GM21529 (cell line): ENCODE data around the gene ZNF761.
"Not testable (repeated sequence)": the region's sequence is repeated elsewhere in the genome, so short reads cannot be mapped to it uniquely, and the experiment has no call there.

Experiments
- ATAC-seq: cut with Tn5 transposase; IDR thresholded peaks from one replicate; pipeline ENCODE4 v1.9.1; 2021; ENCODE audit not compliant: unreplicated experiment

ZNF761 gene

DNA sequence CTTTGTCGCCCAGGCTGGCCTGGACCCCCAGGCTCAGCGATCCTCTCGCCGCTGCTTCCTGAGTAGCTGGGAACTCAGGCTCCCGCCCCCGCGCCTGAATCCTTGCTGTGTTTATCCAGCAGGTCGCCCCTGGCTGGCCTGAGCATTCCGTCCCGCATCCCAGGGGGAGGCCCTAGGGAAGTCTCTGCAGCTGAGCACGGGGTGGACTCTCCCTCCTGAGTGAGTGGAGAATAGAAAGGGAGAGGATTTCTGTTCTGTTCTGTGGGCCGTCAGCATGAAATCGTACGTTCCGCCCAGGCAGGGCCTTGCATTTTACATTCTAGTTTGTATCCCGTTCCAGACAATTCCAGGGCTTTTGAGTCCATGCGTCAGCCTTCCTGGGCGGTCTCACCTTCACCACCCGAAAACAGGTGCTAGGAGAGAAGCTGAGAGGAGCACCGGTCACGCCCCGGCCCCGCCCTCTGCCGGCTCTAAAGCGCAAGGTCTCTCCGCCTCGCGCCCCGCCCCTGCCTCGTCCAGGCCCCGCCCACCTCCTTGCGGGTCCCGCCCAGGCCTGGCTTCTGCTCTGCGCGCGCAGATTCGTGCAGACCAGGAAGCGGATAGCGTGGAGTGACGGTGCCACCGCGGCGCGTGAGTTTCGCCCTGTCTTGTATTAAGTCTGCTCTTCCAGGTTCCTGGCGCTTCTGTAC lies at the start of gene ZNF761:
Gene ZNF761 (plus strand): TSS at position 586 of the 689 bp plus-strand sequence. CDS start 15,285 bp downstream, outside the sequence.
- peak; percentile 96 for ATAC-seq

DNA sequence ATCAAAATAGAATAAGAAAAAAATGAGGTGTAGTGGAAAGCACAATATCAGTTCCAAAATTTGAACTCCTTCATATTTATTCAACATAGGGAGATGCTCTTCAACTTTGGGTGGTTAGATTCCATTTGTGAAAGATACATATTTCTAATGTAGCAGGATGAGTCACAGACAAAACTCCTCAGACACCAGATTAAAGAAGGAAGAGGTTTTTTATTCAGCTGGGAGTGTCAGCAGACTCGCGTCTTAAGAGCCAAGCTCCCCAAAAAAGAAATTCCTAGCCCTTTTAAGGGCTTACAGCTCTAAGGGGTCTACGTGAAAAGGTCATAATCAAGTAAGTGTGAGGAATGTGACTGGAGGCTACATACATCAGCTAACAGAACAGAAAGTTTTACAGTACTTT lies 43.6 kb upstream of the ZNF761 start:
- no peak for ATAC-seq

DNA sequence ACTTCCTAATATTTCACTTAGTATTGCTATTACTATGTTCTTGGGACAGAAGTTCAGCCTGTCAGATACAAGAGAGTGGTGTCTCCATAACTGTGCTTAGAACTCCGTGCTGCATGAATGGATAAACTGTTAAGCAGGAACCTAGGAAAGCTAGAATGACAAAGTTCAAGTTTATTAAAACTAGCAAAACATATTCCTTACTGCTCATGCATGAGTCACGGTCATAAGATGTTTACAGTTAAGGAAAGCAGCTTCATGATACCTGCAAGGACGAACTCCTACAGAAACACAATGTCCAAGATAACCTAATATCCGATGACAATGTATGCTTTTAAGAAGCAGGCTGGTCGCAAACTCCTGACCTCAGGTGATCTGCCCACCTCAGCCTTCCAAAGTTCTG lies 42.9 kb upstream of the ZNF761 start:
- ATAC-seq: no peak

DNA sequence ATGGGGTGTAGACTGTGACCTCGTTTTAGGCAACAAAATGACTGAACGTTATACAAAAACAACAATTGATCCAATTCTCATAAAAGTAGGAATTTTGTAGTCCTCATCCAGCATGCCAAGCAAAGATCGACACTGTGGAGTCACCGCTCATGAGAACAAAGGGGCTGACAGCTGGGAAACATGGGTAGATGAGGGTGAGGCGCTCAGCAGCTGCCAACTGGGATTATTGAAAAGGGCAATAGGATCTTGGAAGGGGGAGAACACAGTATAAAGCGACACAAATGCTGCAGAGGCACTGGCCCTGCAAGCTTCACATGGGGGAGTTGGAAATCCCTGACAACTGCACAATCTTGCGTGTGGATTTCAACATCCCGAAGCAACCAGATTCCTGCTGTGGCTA lies 42.2 kb upstream of the ZNF761 start:
- ATAC-seq: no peak

DNA sequence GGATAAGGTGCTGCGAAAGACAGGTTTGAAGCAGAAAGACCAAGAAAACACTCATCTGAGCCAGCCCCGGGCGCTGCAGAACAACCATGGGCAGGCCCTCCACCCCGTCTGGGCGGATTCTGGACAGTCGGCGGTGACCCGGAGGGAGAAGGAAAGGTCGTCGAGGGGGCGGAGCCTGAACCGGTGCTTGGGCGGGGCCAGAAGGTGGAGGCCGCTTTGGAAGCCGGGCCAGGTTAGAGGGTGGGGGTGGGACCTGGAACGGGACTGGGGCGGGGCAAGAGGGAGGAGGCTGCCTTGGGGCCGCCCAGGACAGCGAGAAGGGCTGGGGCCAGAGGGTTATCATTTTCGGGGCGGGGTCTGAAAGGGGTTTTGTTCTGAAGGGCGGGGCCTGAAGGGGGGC lies 41.8 kb upstream of the ZNF761 start:
- no peak for ATAC-seq

DNA sequence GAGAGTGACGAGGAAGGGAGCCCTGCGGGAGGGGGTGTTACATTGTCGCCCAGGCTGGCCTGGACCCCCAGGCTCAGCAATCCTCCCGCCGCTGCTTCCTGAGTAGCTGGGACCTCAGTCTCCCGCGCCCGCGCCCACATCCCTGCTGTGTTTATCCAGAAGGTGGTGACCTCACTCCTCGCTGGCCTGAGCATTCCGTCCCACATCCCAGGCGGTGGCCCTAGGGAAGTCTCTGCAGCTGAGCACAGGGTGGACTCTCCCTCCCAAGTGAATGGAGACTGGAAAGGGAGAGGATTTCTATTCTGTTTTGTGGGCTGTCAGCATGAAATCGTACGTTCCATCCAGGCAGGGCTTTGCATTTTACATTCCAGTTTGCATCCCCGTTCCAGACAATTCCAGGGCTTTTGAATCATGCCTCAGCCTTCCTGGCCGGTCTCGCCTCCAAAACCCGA lies 37.2 kb upstream of the ZNF761 start:
- no peak for ATAC-seq

DNA sequence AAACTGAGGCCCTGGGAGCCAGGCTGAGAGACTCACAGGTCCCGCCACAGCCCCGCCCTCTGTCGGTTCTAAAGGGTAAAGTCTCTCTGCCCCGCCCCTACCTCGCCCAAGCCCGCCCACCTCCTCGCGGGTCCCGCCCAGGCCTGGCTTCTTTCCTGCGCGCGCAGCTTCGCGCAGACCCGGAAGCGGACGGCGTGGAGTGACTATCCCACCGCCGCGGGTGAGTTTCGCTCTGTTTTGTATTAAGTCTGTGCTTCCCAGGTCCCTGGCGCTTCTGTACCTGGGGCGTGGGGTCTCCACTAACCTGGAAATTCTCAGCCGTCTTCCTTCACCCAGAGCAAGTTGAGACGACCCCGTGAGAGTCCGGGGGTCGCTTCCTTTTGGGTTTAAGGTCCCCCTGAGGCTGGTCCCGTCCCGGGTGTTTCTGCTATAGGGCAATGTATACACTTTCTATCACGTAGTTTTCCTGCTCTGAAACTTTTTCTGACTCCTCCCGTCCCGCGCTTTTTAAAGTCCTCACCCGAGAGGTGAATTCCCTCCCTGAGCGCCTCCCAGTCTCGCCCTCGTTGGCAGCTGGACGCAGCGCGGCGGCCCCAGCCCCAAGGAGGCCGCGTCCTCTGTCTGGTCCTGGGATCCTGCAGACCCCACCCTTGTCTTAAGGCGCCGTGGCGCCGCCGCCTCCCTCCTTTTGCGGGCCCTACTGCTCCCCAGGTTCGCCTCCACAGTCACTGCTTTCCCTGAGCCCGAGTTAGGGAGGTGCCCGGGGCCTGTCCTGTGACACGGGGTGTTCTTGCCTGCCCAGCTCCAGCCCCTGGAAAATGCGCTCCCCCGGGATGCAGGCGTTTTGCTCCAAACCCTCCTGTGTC lies 36.6 kb upstream of the ZNF761 start, which contains the start of gene ZNF765:
Gene ZNF765 (plus strand): TSS at position 176 of the 866 bp plus-strand sequence. CDS start 2,867 bp downstream, outside the sequence.
- ATAC-seq: peak; percentile 92

DNA sequence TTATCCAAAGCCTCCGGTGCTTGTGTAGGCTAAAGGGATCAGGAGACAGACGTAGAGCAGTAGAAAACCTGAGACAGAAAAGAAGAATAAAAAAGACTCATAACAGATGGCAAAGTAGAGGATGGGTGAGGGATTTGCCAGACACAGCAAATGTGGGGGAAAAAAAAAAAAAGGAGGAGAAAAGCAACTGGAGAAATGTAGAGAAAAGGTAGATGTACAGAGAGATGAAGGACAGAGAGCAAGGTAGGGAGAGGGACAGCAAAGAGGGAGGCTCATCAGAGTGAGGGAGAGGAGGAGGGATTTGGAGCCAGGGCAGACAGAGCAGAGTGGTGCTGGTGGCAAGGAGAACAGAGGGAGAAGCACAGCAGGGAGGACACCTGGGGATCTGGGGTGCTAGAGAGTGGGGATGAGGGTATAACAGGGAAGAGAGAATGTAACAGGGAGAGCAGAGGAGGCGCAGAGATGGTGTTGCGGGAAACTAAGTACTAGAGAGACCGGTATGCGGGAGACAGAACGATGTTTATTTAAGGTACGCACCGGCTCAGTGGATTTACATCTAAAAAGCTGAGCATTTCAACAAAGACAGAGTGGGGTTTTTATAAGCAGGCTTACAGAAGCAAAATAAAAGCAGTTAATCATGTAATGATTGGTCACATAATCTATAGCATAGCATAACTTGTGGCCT lies 35.8 kb upstream of the ZNF761 start:
- not testable (repeated sequence) for ATAC-seq

DNA sequence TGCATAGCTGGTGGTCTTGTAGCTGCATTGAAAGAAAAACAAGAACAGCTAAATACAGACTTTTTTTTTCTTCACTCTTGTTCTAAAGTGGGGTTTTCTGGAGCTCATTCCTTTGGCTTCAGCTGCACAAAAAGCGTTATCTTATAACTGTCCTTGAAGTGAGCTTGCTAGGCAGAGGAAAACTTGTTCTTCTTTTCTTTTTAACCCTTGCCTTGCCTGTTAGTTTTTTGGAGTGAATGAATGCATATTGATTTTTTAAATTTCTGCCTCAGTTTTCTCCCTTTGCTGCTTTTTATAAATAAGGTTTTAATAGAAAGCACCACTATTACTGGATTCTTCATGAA lies 35.3 kb upstream of the ZNF761 start:
- no peak for ATAC-seq

DNA sequence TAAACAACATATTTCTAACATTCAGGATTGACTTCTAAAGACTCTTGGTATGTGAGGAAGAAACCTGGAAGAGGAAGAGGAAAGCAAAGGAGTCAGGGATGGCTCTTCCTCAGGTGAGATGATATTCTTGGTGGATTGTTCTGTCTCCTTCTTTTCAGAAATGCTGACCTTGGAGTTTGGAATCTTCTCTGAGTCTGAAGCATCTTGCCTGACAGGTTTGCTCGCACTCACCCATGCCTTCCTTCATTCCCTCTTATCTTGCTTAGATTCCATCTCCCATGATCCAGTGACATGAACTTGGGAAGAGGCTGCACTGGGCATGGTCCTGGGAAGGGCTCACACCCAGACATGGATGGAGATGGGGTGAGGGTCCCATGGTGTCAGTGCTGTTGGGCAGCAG lies 33.9 kb upstream of the ZNF761 start:
- not testable (repeated sequence) for ATAC-seq

DNA sequence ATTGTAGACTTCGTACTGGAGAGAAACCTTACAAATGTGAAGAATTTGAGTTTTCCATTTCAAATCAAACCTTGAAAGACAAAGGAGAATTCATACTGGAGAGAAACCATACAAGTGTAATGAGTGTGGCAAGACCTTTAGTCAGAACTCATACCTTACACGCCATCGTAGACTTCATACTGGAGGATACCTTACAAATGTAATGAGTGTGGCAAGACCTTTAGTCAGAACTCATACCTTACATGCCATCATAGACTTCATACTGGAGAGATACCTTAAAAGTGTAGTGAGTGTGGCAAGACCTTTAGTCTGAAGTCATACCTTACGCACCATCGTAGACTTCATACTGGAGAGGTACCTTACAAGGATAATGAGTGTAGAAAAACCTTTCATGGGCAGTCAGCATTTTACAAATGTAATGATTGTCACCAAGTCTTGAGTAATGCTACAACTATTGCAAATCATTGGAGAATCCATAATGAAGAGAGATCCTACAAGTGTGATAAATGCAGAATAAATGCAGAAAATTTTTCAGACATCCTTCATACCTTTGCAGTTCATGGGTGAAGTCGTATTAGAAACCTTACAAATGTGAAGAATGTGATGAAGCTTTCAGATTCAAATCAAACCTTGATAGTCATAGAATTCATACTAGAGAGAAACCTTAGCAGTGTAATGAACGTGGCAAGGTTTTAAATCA lies 22.1 kb upstream of the ZNF761 start:
- ATAC-seq: no peak

DNA sequence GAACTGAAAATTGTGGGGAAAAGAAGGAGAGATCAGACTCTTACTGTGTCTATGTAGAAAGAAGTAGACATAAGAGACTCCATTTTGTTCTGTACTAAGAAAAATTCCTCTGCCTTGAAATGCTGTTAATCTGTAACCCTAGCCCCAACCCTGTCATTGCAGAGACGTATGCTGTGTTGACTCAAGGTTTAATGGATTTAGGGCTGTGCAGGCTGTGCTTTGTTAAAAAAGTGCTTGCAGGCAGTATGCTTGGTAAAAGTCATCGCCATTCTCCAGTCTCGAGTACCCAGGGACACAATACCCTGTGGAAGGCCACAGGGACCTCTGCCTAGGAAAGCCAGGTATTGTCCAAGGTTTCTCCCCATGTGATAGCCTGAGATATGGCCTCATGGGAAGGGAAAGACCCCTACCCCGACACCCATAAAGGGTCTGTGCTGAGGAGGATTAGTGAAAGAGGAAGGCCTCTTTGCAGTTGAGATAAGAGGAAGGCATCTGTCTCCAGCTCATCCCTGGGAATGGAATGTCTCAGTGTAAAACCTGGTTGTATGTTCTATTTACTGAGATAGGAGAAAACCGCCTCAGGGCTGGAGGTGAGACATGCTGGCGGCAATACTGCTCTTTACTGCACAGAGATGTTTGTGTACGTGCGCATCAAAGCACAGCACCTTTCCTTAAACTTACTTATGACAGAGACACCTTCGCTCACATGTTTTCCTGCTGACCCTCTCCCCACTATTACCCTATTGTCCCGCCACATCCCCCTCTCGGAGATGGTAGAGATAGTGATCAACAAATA lies 11.1 kb upstream of the ZNF761 start:
- ATAC-seq: not testable (repeated sequence)

DNA sequence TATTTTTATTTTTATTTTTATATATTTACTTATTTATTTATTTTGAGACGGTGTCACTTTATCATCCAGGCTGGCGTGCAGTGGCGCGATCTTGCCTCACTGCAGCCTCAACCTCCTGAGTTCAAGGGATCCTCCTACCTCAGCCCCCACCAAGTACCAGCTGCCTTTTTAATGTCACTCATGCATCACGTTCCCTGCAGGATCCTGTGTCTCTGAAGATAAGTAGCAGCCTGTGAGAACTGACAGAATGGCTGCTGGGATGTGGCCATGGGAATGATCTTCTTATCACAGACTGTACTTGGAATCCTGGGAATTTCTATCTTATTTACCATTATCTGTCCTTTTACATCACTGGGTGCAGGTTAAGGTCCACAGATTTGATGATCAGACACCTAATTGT lies 9.2 kb upstream of the ZNF761 start:
- no peak for ATAC-seq

DNA sequence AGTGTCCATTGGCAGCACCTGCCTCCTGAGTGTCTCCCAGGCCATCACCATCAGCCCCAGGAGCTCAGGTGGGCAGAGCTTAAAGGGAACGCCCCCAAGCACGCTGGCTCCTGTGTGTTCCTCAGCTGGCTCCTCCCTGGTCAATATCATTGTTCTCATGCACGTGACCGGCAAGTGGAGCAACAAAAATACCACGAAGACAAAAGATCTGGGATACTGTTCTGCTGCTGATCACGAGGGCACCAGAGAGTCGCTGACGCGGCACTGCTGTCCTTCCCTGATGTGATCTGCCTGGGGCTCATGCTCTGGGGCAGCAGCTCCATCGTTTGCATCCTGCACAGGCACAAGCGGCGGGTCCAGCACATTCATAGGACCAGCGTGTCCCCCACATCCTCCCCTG lies 8.7 kb upstream of the ZNF761 start:
- not testable (repeated sequence) for ATAC-seq

DNA sequence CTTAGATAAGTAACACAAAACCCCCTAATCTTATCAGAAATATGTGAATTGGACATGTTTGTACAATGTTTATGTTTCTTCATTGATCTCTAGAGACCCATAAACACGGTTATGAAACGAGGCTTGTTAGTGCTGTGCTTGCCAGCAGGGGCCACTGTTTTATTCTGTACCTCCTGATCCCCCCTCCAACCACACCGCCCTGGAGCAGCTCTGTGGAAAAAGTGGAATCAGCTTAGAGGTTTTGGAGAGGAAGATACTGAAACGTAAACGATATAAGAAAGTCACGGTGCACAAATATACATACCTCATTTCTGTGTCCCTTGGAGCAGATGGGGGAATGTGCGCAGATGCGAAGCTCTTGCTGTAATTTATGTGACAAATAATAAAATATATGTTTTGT lies 8.1 kb upstream of the ZNF761 start:
- not testable (repeated sequence) for ATAC-seq

DNA sequence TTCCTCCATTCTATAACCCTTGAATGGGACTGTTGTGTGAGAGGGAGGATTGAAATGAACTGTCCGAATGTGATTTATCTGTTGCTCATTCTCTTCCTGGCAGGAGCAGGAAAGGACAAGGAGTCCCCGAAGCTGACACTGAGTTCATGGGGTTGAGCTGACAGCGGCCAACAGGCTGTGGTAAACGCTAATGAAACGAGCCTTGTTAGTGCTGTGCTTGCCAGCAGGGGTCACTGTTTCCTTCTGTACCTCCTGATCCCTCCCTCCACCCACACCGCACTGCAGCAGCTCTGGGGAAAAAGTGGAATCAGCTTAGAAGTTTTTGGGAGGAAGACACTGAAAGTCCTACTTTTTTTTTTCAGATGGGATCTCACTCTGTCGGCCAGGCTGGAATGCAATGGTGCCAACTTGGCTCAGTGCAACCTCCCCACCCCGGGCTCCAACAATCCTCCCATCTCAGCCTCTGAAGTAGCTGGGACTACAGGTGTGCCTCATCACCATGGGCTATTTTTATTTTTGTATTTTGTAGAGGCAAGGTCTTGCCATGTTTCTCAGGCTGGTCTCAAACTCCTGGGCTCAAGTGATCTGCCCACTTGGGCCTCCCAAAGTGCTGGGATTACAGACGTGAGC lies 6.7 kb upstream of the ZNF761 start:
- ATAC-seq: no peak

DNA sequence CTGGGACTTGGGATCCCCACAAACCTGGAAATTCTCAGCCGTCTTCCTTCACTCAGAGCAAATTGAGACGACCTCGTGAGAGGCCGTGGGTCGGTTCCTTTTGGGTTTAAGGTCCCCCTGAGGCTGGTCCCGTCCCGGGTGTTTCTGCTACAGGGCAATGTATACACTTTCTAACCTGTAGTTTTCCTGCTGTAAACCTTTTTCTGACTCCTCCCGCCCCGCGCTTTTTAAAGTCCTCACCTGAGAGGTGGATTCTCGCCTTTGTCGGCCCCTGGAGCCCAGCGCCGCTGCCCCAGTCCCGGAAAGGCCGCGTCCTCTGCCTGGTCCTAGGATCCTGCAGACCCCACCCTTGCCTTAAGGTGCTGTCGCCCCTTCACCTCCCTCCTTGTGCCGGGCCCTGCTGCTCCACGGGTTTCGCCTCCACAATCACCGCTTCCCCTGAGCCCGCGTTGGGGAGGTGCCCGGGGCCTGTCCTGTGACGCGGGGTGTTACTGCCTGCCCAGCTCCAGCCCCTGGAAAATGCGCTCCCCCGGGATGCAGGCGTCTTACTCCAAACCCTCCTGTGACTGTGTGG lies 391 bp downstream of the ZNF761 start:
- peak; percentile 10 for ATAC-seq

DNA sequence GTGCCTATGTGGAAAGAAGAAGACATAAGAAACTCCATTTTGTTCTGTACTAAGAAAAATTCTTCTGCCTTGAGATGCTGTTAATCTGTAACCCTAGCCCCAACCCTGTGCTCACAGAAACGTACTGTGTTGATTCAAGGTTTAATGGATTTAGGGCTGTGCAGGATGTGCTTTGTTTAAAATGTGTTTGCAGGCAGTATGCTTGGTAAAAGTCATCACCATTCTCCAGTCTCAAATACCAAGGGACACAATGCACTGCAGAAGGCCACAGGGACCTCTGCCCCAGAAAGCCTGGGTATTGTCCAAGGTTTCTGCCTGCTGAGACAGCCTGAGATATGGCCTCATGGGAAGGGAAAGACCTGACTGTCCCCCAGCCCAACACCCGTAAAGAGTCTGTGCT lies 12.0 kb downstream of the ZNF761 start:
- ATAC-seq: not testable (repeated sequence)

DNA sequence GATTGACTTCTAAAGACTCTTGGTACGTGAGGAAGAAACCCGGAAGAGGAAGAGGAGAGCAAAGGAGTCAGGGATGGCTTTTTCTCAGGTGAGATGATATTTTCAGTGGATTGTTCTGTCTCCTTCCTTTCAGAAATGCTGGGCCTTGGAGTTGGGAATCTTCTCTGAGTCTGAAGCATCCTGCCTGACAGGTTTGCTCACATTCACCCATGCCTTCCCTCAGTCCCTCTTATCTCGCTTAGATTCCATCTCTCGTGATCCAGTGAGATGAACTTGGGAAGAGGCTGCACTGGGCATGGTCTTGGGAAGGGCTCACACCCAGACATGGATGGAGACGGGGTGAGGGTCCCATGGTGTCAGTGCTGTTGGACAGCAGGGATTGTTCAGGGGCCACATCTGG lies 15.4 kb downstream of the ZNF761 start:
- ATAC-seq: not testable (repeated sequence)
